ENCODE data around the gene RCAN2.

GRCh38 chr6:46538800-46539480 lies 47.7 kb upstream of the RCAN2 start:
- TF ChIP-seq ZFX (IDR thresholded peaks at IDR 0.05): no peak
- TF ChIP-seq, protein P1, sequence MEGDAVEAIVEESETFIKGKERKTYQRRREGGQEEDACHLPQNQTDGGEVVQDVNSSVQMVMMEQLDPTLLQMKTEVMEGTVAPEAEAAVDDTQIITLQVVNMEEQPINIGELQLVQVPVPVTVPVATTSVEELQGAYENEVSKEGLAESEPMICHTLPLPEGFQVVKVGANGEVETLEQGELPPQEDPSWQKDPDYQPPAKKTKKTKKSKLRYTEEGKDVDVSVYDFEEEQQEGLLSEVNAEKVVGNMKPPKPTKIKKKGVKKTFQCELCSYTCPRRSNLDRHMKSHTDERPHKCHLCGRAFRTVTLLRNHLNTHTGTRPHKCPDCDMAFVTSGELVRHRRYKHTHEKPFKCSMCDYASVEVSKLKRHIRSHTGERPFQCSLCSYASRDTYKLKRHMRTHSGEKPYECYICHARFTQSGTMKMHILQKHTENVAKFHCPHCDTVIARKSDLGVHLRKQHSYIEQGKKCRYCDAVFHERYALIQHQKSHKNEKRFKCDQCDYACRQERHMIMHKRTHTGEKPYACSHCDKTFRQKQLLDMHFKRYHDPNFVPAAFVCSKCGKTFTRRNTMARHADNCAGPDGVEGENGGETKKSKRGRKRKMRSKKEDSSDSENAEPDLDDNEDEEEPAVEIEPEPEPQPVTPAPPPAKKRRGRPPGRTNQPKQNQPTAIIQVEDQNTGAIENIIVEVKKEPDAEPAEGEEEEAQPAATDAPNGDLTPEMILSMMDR (conservative IDR thresholded peaks at IDR 0.05): no peak
